ENCODE data around the gene CEACAM20. TPM values are rescaled to one million over a fixed set of nuclear protein-coding genes. Genes with fewer than 3 reads are reported as not detected.

Gene CEACAM20
- total RNA-seq, 2 donors from 2014 or later = 0.85 TPM; not detected in 1

- no peak for DNase-seq
- Histone ChIP-seq H3K27ac (no peak overlapping the region), H3K27me3 (no peaks in the 10 kb centered on the region), H3K9ac (ENCODE audit: low read depth in 2 of 2, low read length in 2 of 2) (no peak overlapping the region), H3K4me3 (no peak overlapping the region), H3K9me3 (no peaks in the 10 kb centered on the region), H3K36me3 (no peaks in the 10 kb centered on the region), H3K4me1 (no peaks in the 10 kb centered on the region)
- intact Hi-C loops (cut with DNase I) = no loop called here
- TF ChIP-seq, protein P1, sequence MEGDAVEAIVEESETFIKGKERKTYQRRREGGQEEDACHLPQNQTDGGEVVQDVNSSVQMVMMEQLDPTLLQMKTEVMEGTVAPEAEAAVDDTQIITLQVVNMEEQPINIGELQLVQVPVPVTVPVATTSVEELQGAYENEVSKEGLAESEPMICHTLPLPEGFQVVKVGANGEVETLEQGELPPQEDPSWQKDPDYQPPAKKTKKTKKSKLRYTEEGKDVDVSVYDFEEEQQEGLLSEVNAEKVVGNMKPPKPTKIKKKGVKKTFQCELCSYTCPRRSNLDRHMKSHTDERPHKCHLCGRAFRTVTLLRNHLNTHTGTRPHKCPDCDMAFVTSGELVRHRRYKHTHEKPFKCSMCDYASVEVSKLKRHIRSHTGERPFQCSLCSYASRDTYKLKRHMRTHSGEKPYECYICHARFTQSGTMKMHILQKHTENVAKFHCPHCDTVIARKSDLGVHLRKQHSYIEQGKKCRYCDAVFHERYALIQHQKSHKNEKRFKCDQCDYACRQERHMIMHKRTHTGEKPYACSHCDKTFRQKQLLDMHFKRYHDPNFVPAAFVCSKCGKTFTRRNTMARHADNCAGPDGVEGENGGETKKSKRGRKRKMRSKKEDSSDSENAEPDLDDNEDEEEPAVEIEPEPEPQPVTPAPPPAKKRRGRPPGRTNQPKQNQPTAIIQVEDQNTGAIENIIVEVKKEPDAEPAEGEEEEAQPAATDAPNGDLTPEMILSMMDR (IDR thresholded peaks at IDR 0.05) = no peak
Observed at GRCh38 chr19:44532819-44533218, 3.3 kb upstream of the CEACAM20 start.

- intact Hi-C loops (cut with DNase I) = no loop called here
- no peak overlapping the region for H3K4me3 ChIP-seq
- no peak for DNase-seq
- no peaks in the 10 kb centered on the region for H3K9me3 ChIP-seq
- no peaks in the 10 kb centered on the region for H3K27me3 ChIP-seq
- no peak overlapping the region for H3K27ac ChIP-seq
- H3K36me3 ChIP-seq = no peaks in the 10 kb centered on the region
- TF ChIP-seq, protein P1 (IDR thresholded peaks at IDR 0.05) = no peak
- no peaks in the 10 kb centered on the region for H3K4me1 ChIP-seq
- no peak overlapping the region for H3K9ac ChIP-seq (ENCODE audit: low read depth in 2 of 2, low read length in 2 of 2)
Observed at GRCh38 chr19:44530777-44531176, 1.3 kb upstream of the CEACAM20 start.

- Histone ChIP-seq H3K4me3 (no peak overlapping the region), H3K27ac (no peak overlapping the region), H3K4me1 (no peaks in the 10 kb centered on the region), H3K27me3 (no peaks in the 10 kb centered on the region), H3K9ac (ENCODE audit: low read depth in 2 of 2, low read length in 2 of 2) (no peak overlapping the region), H3K36me3 (no peaks in the 10 kb centered on the region), H3K9me3 (no peaks in the 10 kb centered on the region)
- intact Hi-C loops (cut with DNase I) = no loop called here
- TF ChIP-seq, protein P1 (IDR thresholded peaks at IDR 0.05) = no peak
- DNase-seq = no peak
Observed at GRCh38 chr19:44527554-44527953, 1.9 kb downstream of the CEACAM20 start.

DNA sequence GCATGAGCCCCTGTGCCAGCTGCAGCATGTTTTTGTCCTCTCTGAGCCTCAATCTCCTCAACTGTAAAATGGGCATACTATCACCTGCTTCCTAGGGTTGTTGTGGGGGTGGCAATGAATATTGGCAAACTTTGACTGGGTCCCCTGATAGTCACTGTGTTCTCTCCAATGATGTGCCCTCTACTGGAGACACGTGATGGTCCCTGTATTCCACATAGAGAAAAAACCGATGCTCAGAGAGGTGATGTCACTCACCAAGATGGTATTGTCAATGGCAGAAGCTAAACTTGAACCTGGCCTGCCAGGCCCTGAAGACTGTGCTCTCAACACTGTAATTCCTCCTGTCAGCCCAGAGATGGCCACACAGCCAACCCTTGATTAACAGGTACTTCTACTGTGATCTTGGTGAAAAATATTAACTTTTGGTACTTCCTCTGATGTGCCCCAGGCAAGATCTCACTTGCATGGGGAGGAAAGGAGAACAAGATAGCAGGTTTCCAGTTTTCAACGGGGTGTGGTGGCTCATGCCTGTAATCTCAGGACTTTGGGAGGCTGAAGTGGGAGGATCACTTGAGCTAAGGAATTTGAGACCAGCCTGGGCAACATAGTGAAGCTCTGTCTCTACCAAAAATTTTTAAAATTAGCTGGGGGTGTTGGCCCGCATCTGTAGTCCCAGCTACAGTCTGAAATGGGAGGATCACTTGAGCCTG, 3.6 kb downstream of the CEACAM20 start:
- intact Hi-C loops (cut with DNase I) = no loop called here
- H3K27ac ChIP-seq = no peak overlapping the region
- no peak overlapping the region for H3K4me3 ChIP-seq
- no peaks in the 10 kb centered on the region for H3K4me1 ChIP-seq
- TF ChIP-seq, protein P1 (IDR thresholded peaks at IDR 0.05) = no peak
- H3K9ac ChIP-seq (ENCODE audit: low read depth in 2 of 2, low read length in 2 of 2) = no peak overlapping the region
- H3K36me3 ChIP-seq = no peaks in the 10 kb centered on the region
- DNase-seq = no peak
- H3K27me3 ChIP-seq = no peaks in the 10 kb centered on the region
- H3K9me3 ChIP-seq = no peaks in the 10 kb centered on the region

DNA sequence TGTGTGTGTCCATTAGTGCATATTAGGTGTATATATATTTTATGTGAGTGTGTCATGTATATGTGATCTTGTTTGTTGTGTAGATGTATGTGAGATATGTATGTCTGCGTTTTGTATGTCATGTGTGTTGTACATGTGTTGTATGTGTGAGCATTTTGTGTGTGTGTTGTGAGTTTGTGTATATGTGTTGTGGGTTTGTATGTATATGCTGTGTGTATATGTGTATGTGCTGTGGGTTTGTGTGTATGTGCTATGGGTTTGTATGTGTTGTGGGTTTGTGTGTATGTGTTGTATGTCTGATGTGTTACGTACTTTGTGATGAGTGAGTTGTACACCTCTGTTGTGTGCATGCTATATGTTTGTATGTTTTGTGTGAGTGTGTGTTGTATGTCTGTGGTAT, 8.1 kb downstream of the CEACAM20 start:
- TF ChIP-seq, protein P1 (IDR thresholded peaks at IDR 0.05) = no peak
- no peak overlapping the region for H3K4me3 ChIP-seq
- intact Hi-C loops (cut with DNase I) = no loop called here
- DNase-seq = no peak
- no peaks in the 10 kb centered on the region for H3K9me3 ChIP-seq
- no peaks in the 10 kb centered on the region for H3K4me1 ChIP-seq
- no peaks in the 10 kb centered on the region for H3K36me3 ChIP-seq
- H3K9ac ChIP-seq (ENCODE audit: low read depth in 2 of 2, low read length in 2 of 2) = no peak overlapping the region
- H3K27ac ChIP-seq = no peak overlapping the region
- H3K27me3 ChIP-seq = no peaks in the 10 kb centered on the region

All from colonic mucosa (tissue), 4 donors.